Spleen (tissue), 11 donors: ENCODE measurements around the gene TNNI3. TPM values are rescaled to one million over a fixed set of nuclear protein-coding genes. Genes with fewer than 3 reads are reported as not detected.

Source experiments
- DNase-seq: peaks from one replicate; pipeline ENCODE4 v3.0.0-alpha.2; 2020
- H3K27ac ChIP-seq, 8 donors: fragments of 200-600 bp; sonication (generic) in 7 of 8; 1 replicate in 4 of 8; 2 replicates in 4 of 8; pipeline versions ENCODE4 v1.5.0 to v1.8.0; 2016 to 2021; ENCODE audit warnings: inconsistent platforms in 4 of 8, mild to moderate bottlenecking in 4 of 8, moderate library complexity in 1 of 8
- H3K27me3 ChIP-seq, 7 donors: fragments of 200-600 bp; sonication (generic) in 6 of 7; replicated peaks in 1 of 7; 1 replicate in 4 of 7; 2 replicates in 3 of 7; pipeline versions ENCODE4 v1.5.0 to v1.8.0; 2016 to 2021; ENCODE audit warnings: inconsistent platforms in 3 of 7, mild to moderate bottlenecking in 1 of 7
- H3K36me3 ChIP-seq, 6 donors: fragments of 200-600 bp; sonication (generic) in 5 of 6; 1 replicate in 4 of 6; 2 replicates in 2 of 6; pipeline versions ENCODE4 v1.5.0 to v1.8.0; 2016 to 2021; ENCODE audit warnings: inconsistent platforms in 2 of 6
- H3K4me1 ChIP-seq, 6 donors: fragments of 200-600 bp; sonication (generic) in 5 of 6; 1 replicate in 3 of 6; 2 replicates in 3 of 6; pipeline versions ENCODE4 v1.5.0 to v1.8.0; 2016 to 2021; ENCODE audit warnings: inconsistent platforms in 3 of 6
- H3K4me3 ChIP-seq, 8 donors: fragments of 200-600 bp; sonication (generic) in 7 of 8; 1 replicate in 4 of 8; 2 replicates in 4 of 8; pipeline versions ENCODE4 v1.5.0 to v1.8.0; 2016 to 2021; ENCODE audit warnings: inconsistent platforms in 4 of 8, mild to moderate bottlenecking in 4 of 8, moderate library complexity in 2 of 8
- H3K9me3 ChIP-seq, 8 donors: fragments of 200-600 bp; sonication (generic) in 7 of 8; 1 replicate in 4 of 8; 2 replicates in 4 of 8; pipeline versions ENCODE4 v1.5.0 to v1.8.0; 2016 to 2021; ENCODE audit warnings: inconsistent platforms in 4 of 8
- POLR2A ChIP-seq, 3 donors: fragments of 450-650 bp; IDR thresholded peaks; one replicate each; pipeline ENCODE4 v1.5.1; 2017; ENCODE audit warnings: antibody characterized with exemption in 3 of 3, mild to moderate bottlenecking in 1 of 3
- POLR2AphosphoS5 ChIP-seq, 3 donors: sonication (generic); formaldehyde crosslinking; IDR thresholded peaks; one replicate each; pipeline ENCODE4 v1.5.1; 2017; ENCODE audit warnings: antibody characterized with exemption in 3 of 3
- WGBS, 5 donors: extraction: QIAGEN DNeasy Blood & Tissue Kit in 3 of 5; methylation state at CpG; one replicate each; pipeline versions ENCODE4 v1.1.5 to v1.1.7; 2013 to 2018; 5-methylcytosine and 5-hydroxymethylcytosine counted together
- intact Hi-C: fragments of 100-400 bp; cut with DNase I; formaldehyde crosslinking; loops from one replicate; pipeline ENCODE4 v1.15.0; 2023; ENCODE audit warnings: low total_unique reads
- polyA plus RNA-seq, 3 donors: library from polyadenylated mRNA; stranded (reverse); fragments of 200-250 nt; gene quantifications; one replicate each; pipeline ENCODE4 v1.2.1, GENCODE V29; 2013
- total RNA-seq, 7 donors: library from RNA; depleted of rRNA in 3 of 7; stranded (reverse); fragments of >200 nt in 3 of 7; fragmentation: NEBNext Ultra II Directional in 4 of 7; extraction: Animal tissue kit (Norgen Biotek cat#: 25700) in 4 of 7; gene quantifications; one replicate each; pipeline versions ENCODE4 v1.1.0 to v1.2.1, GENCODE V29; 2016 to 2021
- TF ChIP-seq, protein P1 (sequence below), 11 experiments: fragments of 200-600 bp in 7 of 11; fragments of 450-650 bp in 4 of 11; sonication (generic) in 4 of 11; IDR thresholded peaks in 8 of 11; conservative IDR thresholded peaks in 3 of 11; 1 replicate in 7 of 11; 2 replicates in 4 of 11; pipeline versions ENCODE4 v1.4.0 to v1.8.0; 2016 to 2021; ENCODE audit warnings: antibody characterized with exemption in 11 of 11, inconsistent platforms in 4 of 11, mild to moderate bottlenecking in 1 of 11
- donor health status: healthy with polysubstance abuse.
- donor health status: DM: no; HTN: no; CAD: no; lungs with moderate emphysema.
- donor health status: DM: no; HTN: no; CAD: no.
- donor health status: Bipolar disorder and iron deficiency.
- donor health status: healthy.
- donor health status: DM: no; HTN: no; CAD: no.
- donor health status: DM: yes; HTN: yes; CAD: no.

TNNI3 gene
- total and polyA plus RNA-seq, 10 donors, result 0.15 to 0.74 (median 0.70) TPM; not detected in 7

DNA sequence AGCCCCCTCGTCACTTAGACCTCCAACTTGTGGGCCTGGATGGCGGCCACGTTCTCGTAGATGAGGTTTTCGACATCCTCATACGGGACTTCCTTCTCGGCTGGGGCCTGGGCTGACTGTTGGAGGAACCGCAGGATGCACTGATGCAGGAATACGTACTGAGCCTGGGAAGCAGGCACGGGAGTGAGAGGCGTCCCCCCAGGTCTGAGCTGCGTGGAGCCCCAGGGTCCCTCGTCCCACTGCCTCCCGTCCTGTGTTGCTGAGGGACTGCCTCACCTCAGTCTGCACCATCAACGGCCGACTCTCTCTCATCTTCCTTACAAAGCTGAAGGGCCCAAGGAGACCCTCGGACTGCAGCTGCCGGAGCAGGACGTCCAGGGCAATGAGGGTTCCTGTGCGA, 24.2 kb upstream of the TNNI3 start:
- Histone ChIP-seq H3K36me3 (peaks cover 0 to 48% (median 0%) of the 10 kb centered on the region in 6 donors), H3K27ac (no peak overlapping the region), H3K4me1 (peaks cover 8 to 26% (median 19%) of the 10 kb centered on the region in 6 donors), H3K27me3 (peaks cover 0 to 91% (median 56%) of the 10 kb centered on the region in 7 donors), H3K4me3 (no peak overlapping the region), H3K9me3 (no peaks in the 10 kb centered on the region)
- DNase-seq, result no peak
- intact Hi-C loops, result loop anchor here (10.0 kb wide), 1 partner anchor 73 kb away; the partner anchor contains the start of gene PPP6R1
- no peak for TF ChIP-seq POLR2A (IDR thresholded peaks at IDR 0.05)
- TF ChIP-seq, protein P1, sequence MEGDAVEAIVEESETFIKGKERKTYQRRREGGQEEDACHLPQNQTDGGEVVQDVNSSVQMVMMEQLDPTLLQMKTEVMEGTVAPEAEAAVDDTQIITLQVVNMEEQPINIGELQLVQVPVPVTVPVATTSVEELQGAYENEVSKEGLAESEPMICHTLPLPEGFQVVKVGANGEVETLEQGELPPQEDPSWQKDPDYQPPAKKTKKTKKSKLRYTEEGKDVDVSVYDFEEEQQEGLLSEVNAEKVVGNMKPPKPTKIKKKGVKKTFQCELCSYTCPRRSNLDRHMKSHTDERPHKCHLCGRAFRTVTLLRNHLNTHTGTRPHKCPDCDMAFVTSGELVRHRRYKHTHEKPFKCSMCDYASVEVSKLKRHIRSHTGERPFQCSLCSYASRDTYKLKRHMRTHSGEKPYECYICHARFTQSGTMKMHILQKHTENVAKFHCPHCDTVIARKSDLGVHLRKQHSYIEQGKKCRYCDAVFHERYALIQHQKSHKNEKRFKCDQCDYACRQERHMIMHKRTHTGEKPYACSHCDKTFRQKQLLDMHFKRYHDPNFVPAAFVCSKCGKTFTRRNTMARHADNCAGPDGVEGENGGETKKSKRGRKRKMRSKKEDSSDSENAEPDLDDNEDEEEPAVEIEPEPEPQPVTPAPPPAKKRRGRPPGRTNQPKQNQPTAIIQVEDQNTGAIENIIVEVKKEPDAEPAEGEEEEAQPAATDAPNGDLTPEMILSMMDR (IDR thresholded peaks at IDR 0.05 in 8 of 11, conservative IDR thresholded peaks at IDR 0.05 in 3 of 11), result no peak
- peak in 2 of 3 donors; percentile 28 to 47 for TF ChIP-seq POLR2AphosphoS5 (IDR thresholded peaks at IDR 0.05)
- WGBS, 5 donors, result 64 to 75% (median 70%) methylated on average over 18 to 20 of the region's 20 CpGs

DNA sequence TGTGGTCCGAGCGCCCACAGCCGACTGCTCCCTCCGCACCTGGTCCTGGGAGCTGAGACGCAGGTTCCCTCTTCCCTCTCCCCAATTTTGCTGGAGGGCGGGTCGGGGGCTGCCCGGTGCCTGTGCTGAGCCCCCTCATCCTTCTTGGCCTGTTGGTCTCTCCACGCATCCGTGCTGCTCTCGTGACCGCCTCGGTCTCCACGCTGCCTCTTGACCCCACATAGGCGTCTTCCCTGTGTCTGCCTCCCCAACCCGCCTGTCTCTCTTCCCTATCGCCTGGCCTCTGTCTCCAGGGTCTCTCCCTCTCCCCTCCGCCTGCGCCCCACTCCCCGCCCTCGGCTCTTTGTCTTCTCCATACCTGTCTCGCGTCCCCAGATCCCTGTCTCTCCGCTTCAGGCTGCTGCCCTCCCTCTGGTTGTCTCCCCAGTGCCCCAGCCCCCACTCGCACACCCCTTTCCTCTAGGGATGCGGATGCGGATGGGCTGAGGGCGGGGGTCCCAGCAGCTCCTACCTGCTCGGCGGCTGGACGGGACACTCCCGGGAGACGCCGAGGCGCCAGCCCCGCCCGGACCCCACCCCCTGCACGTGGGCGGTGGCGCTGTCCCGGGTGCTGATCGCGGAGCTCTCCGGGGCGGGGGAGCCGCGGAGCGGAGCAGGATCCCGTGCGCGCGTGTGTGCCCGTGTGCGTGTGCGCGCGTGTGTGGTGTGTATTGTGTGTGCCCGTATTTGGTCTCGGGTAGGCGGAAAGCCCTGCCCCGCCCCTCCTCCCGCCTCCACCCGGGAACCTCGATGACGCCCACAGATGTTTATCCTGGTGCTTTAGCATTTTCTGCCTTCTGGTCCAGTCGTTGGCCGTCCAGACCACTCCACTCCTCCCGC, 22.3 kb upstream of the TNNI3 start, which contains the start of gene SYT5:
SYT5 (minus strand) TSS at position 684 of the 879 bp plus-strand sequence. CDS start 1,248 bp downstream, outside the sequence.
- no peak within 1 kb of the TSS for H3K27ac ChIP-seq
- WGBS, 5 donors, result 1 to 4% (median 3%) methylated on average over 41 to 68 of the region's 68 CpGs
- peak within 1 kb of the TSS in 7 of 8 donors; percentile 5 to 70 (median 35) for H3K4me3 ChIP-seq

DNA sequence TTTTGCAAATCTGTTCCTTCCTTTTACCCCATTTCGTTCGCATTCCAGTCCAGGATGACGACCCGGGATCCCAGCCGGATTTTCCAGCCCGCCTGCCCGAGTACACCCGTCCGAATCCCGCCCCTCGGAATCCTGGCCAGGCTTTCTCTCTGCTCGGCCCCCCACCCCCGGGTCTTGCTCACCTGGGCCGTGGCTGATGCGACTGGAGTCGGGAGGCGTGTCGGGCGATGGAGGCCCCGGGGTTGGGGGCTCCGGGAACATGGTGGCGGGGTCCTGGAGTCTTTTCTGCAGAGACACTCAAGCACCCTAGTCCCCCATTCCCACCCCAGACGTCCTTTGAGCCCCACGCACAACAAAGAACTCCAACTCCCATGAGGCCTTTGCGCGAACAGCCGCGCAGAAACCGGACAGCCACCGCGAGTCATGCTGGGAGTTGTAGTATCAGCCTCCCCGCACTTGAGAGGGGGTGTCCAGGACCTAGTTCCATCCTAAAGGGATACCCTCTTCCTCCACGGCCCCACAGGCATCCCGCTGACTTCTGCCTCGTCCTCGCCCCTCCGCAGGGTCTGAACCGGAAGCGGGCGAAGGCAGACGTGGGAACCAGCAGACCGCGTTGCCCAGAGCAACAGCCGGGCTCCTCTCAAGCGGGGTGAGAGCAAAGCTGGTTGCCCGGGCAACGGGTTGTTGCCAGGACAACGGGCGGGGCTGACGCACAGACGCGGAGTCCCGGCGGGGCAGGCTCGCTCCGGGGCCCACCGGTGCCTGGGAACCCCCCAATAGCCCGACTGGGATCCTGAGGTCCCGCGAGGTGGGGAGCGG, 21.5 kb upstream of the TNNI3 start:
- Histone ChIP-seq H3K36me3 (peaks cover 0 to 24% (median 0%) of the 10 kb centered on the region in 6 donors), H3K4me3 (peak overlapping the region in 7 of 8 donors; percentile 5 to 70 (median 35)), H3K27me3 (peaks cover 11 to 100% (median 84%) of the 10 kb centered on the region in 7 donors), H3K9me3 (peaks cover 0 to 4% (median 0%) of the 10 kb centered on the region in 8 donors), H3K27ac (no peak overlapping the region), H3K4me1 (peaks cover 9 to 35% (median 24%) of the 10 kb centered on the region in 6 donors)
- intact Hi-C loops, result no loop called here
- TF ChIP-seq POLR2A (IDR thresholded peaks at IDR 0.05), result no peak
- TF ChIP-seq, protein P1 (IDR thresholded peaks at IDR 0.05 in 8 of 11, conservative IDR thresholded peaks at IDR 0.05 in 3 of 11), result no peak
- TF ChIP-seq POLR2AphosphoS5 (IDR thresholded peaks at IDR 0.05), result peak in 2 of 3 donors; percentile 46 to 67
- peak; percentile 96 for DNase-seq
- 4 to 8% (median 5%) methylated on average over 26 to 61 of the region's 61 CpGs for WGBS, 5 donors

More for the DNA sequence above, 22.3 kb upstream of the TNNI3 start, which contains the start of gene SYT5:
- Histone ChIP-seq H3K9me3 (peaks cover 0 to 4% (median 0%) of the 10 kb centered on the region in 8 donors), H3K27me3 (peaks cover 10 to 94% (median 75%) of the 10 kb centered on the region in 7 donors), H3K36me3 (peaks cover 0 to 32% (median 0%) of the 10 kb centered on the region in 6 donors), H3K4me1 (peaks cover 8 to 26% (median 19%) of the 10 kb centered on the region in 6 donors)
- DNase-seq, result peak; percentile 82
- TF ChIP-seq, protein P1 (IDR thresholded peaks at IDR 0.05 in 8 of 11, conservative IDR thresholded peaks at IDR 0.05 in 3 of 11), result no peak
- peak; percentile 16 to 65 (median 45) for TF ChIP-seq POLR2AphosphoS5 (IDR thresholded peaks at IDR 0.05)
- intact Hi-C loops, result loop anchor here (10.0 kb wide), 1 partner anchor 75 kb away; the partner anchor contains the start of gene PPP6R1
